Measurements from ENCODE around the gene CPT1B.
"Not testable (repeated sequence)": the region's sequence is repeated elsewhere in the genome, so short reads cannot be mapped to it uniquely, and the experiment has no call there.

The CPT1B gene

GRCh38 chr22:50527921-50528681 is 50.1 kb downstream of the CPT1B start:
- no peak for DNase-seq (ENCODE audit: low spot score)

DNA sequence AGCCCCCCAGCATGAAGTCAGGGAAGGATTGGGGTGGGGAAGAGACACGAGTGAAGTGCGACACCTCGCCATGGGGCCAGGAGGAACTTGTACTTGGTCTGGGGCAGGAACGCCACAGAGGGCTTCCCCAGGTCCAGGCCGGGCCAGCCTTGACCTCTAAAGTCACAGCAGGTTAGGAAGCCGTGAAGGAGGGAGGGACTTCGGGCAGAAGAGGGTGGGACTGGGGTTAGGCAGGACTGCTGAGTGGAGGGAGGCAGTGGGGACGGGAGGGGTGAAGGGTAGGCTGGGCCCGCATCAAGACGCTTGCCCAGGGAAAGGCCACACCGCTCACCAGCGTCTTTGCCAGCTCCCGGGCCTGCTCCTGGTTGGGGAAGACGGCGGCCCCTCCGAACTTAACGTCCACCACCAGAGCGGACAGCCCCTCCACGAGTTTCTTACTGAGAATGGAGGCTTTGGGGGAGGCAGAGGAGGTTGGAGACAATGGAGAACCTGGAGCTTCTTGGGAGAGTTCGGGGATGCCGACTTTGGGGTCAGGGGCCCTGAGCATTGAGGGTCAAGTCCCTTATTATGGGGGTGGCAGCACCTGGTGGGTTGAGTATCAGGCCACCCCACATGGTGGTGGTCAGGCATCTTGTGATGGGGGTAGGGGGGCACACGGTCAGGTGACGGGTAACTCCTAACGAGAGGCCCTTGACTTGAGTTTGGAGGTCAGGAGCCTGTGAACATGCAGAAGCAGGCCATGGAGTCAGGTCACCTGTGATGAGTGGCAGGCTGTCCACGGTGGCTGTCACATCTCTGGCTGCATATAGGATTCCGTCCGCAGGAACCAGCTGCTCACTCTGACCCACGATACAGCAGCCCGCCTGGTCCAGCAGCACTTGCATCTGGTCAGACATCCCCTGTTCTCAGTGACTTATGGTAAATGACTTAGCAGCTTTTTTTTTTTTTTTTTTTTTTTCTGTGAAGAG is 51.1 kb downstream of the CPT1B start:
- DNase-seq (ENCODE audit: low spot score), result peak; percentile 43

GRCh38 chr22:50526108-50526833 is 52.0 kb downstream of the CPT1B start:
- peak; percentile 51 for DNase-seq (ENCODE audit: low spot score)

GRCh38 chr22:50525858-50526107 is 52.4 kb downstream of the CPT1B start:
- DNase-seq (ENCODE audit: low spot score), result no peak

DNA sequence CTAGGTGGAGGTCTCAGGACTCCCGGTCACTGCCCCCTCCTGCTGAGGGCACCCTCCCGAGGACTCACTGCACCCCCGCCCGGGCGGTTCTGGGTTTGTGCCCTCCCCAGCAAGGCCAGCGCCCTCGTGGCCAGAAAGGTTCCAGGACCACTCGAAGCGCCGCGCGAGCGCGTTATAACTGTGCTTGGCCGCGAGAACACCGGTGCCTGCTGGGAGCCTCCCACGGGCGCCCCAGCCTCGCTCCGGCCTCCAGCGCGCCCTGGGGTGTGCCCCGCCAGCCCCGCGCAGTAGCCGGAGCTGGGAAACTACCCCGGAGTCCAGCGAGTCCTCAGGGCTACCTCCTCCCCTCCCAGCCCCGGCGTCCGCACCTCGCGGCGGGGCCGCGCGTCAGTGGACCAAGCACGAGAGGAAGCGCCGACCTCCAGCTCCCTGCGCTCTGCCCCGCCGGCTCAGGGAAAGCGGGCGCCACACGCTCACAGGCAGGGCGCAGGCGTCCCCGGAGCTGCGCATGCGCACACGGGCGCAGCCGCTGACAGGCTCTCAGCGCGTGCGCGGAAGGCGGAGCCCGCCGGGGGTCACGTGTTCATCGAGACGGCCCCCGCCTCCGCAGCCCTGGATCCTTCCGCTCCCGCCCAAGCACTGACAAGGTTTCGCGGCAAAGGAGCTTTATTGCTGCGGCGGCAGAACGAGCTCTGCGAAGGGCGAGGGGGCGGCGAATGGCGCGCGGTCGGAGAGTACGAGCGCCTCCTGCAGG is 52.9 kb downstream of the CPT1B start, which contains the start of gene SCO2:
Gene SCO2 (minus strand): TSS at position 495 of the 754 bp plus-strand sequence. CDS start 1,187 bp downstream, outside the sequence.
- peak; percentile 93 for DNase-seq (ENCODE audit: low spot score)

GRCh38 chr22:50524676-50525103 is 53.5 kb downstream of the CPT1B start:
- no peak for DNase-seq (ENCODE audit: low spot score)

GRCh38 chr22:50523806-50524675 is 54.2 kb downstream of the CPT1B start:
- DNase-seq (ENCODE audit: low spot score), result no peak

- no peak for DNase-seq (ENCODE audit: low spot score)
Observed at GRCh38 chr22:50523458-50523805, 54.8 kb downstream of the CPT1B start.

DNA sequence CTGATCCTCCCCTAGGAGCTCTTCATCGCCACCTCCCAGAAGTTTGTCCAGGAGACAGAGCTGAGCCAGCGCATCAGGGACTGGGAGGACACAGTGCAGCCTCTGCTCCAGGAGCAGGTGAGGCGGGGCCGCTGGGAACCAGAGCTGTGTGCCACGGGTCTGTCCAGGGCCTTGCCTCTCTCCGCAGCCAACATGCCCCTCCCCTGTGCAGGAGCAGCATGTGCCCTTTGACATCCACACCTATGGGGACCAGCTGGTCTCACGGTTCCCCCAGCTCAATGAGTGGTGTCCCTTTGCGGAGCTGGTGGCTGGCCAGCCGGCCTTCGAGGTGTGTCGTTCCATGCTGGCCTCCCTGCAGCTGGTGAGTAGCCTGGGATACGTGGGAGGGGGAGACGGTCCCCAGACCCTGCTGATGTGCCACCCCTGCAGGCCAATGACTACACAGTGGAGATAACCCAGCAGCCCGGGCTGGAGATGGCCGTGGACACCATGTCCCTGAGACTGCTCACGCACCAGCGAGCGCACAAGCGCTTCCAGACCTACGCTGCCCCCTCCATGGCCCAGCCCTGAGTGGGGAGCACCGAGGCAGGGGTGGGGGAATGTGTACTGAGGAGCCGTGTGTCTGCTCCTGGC is 55.3 kb downstream of the CPT1B start:
- DNase-seq (ENCODE audit: low spot score), result no peak

DNA sequence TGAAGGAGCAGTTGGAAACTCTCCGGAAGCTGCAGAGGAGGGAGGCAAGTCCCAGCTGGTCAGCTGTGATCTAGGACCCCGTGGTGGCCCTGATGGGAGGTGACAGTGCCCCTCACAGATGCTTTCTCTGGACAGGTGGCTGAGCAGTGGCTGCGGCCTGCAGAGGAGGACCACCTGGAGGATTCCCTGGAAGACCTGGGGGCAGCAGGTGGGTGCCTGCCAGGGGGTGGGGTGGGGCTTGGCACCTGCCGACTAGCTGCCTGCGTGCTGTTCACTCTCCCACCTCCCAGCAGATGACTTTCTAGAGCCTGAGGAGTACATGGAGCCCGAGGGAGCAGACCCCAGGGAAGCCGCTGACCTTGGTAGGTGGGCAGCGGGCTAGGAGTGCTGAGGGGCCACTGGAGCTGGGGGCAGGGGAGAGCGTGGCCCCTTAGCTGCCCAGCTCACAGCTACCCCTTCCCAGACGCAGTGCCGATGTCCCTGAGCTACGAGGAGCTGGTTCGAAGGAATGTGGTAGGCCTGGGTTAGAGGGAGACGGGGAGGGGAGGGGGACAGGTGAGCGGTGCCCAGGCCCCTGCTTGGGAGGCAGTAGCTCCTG is 55.9 kb downstream of the CPT1B start:
- no peak for DNase-seq (ENCODE audit: low spot score)

DNA sequence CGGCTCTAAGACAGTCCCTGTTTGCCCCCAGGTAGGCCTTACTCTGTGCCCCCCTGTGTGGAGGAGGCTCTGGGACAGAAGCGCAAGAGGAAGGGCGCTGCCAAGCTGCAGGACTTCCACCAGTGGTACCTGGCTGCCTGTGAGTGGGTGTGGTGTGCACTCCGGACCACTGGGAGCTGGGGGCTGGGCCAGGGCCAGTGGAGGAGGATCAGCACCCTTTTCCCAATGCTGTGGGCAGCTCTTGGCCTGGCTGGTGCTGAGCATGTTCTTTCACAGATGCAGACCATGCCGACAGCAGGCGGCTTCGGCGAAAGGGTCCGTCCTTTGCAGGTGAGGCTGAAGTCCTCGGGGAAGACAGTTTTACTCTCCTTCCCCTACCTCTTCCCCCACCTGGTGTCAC is 56.5 kb downstream of the CPT1B start:
- DNase-seq (ENCODE audit: low spot score), result no peak

GRCh38 chr22:50520826-50521453 is 57.3 kb downstream of the CPT1B start:
- DNase-seq (ENCODE audit: low spot score), result no peak

DNA sequence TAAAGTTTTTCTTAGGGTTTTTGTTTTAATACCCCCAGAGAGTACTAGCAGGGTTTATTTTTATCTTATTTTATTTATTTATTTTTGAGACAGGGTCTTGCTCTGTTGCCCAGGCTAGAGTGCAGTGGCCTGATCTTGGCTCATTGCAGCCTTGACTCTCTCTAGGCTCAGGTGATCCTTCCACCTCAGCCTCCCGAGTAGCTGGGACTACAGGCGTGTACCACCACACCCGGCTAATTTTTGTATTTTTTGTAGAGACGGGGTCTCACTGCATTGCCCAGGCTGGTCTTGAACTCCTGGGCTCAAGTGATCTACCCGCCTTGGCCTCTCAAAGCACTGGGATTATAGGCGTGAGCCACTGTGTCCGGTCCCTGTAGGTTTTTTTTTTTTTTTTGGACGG is 58.0 kb downstream of the CPT1B start:
- not testable (repeated sequence) for DNase-seq (ENCODE audit: low spot score)

GRCh38 chr22:50519151-50519550 is 59.1 kb downstream of the CPT1B start:
- no peak for DNase-seq (ENCODE audit: low spot score)
